ENCODE data around the gene ELMOD1. TPM values are rescaled to one million over a fixed set of nuclear protein-coding genes. Genes with fewer than 3 reads are reported as not detected.

Gene ELMOD1
- total RNA-seq, 2 experiments from 2014 or later, result not detected

- H3K9me3 Mint-ChIP-seq, result no peaks in the 10 kb centered on the region
- H3K4me1 Mint-ChIP-seq (ENCODE audit: low read depth), result no peaks in the 10 kb centered on the region
- CTCF ChIA-PET, result interaction anchor here (0.7 kb wide), 1 partner anchor 42 kb away, joined by 3 read pairs; no protein-coding TSS in a partner anchor
- POLR2A ChIA-PET, result no interaction called here
- Histone ChIP-seq H3K4me3 (ENCODE audit: low read length) (no peak overlapping the region), H3K27me3 (ENCODE audit: control insufficient read depth in 1 of 2, insufficient read depth in 2 of 2, low read length in 2 of 2) (peaks cover 23 to 39% of the 10 kb centered on the region in 2 experiments), H3K36me3 (ENCODE audit: insufficient read depth, low read length) (no peaks in the 10 kb centered on the region), H3K27ac (ENCODE audit: low read depth in 1 of 2, low read length in 2 of 2) (no peak overlapping the region), H3K9me3 (ENCODE audit: control insufficient read depth in 1 of 2, insufficient read depth in 1 of 2, low read length in 2 of 2) (no peaks in the 10 kb centered on the region), H3K4me1 (ENCODE audit: insufficient read depth, low read length) (no peaks in the 10 kb centered on the region)
- TF ChIP-seq, protein P1, sequence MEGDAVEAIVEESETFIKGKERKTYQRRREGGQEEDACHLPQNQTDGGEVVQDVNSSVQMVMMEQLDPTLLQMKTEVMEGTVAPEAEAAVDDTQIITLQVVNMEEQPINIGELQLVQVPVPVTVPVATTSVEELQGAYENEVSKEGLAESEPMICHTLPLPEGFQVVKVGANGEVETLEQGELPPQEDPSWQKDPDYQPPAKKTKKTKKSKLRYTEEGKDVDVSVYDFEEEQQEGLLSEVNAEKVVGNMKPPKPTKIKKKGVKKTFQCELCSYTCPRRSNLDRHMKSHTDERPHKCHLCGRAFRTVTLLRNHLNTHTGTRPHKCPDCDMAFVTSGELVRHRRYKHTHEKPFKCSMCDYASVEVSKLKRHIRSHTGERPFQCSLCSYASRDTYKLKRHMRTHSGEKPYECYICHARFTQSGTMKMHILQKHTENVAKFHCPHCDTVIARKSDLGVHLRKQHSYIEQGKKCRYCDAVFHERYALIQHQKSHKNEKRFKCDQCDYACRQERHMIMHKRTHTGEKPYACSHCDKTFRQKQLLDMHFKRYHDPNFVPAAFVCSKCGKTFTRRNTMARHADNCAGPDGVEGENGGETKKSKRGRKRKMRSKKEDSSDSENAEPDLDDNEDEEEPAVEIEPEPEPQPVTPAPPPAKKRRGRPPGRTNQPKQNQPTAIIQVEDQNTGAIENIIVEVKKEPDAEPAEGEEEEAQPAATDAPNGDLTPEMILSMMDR (IDR thresholded peaks at IDR 0.05), result no peak
- H3K27me3 Mint-ChIP-seq, result peaks cover 64% of the 10 kb centered on the region
- DNase-seq, result no peak
- no peak overlapping the region for H3K4me3 Mint-ChIP-seq
- ATAC-seq (ENCODE audit: poor library complexity), result no peak
- no peaks in the 10 kb centered on the region for H3K36me3 Mint-ChIP-seq (ENCODE audit: low read depth)
- intact Hi-C loops (cut with DNase I, micrococcal nuclease), result no loop called here
- no peak overlapping the region for H3K27ac Mint-ChIP-seq
Measured at GRCh38 chr11:107605061-107606006, 14.4 kb downstream of the ELMOD1 start.

- H3K9me3 Mint-ChIP-seq, result no peaks in the 10 kb centered on the region
- H3K27me3 ChIP-seq (ENCODE audit: control insufficient read depth in 1 of 2, insufficient read depth in 2 of 2, low read length in 2 of 2), result peaks cover 25 to 39% of the 10 kb centered on the region in 2 experiments
- no peaks in the 10 kb centered on the region for H3K4me1 Mint-ChIP-seq (ENCODE audit: low read depth)
- H3K27me3 Mint-ChIP-seq, result peaks cover 62% of the 10 kb centered on the region
- POLR2A ChIA-PET, result no interaction called here
- ATAC-seq (ENCODE audit: poor library complexity) (no peak), DNase-seq (peak in 1 of 14 experiments; percentile 11)
- TF ChIP-seq, protein P1 (IDR thresholded peaks at IDR 0.05), result no peak
- H3K4me1 ChIP-seq (ENCODE audit: insufficient read depth, low read length), result no peaks in the 10 kb centered on the region
- H3K4me3 Mint-ChIP-seq, result no peak overlapping the region
- no peaks in the 10 kb centered on the region for H3K36me3 Mint-ChIP-seq (ENCODE audit: low read depth)
- no peaks in the 10 kb centered on the region for H3K36me3 ChIP-seq (ENCODE audit: insufficient read depth, low read length)
- H3K27ac Mint-ChIP-seq, result no peak overlapping the region
- no peak overlapping the region for H3K27ac ChIP-seq (ENCODE audit: low read depth in 1 of 2, low read length in 2 of 2)
- no peaks in the 10 kb centered on the region for H3K9me3 ChIP-seq (ENCODE audit: control insufficient read depth in 1 of 2, insufficient read depth in 1 of 2, low read length in 2 of 2)
- H3K4me3 ChIP-seq (ENCODE audit: low read length), result no peak overlapping the region
- intact Hi-C loops (cut with DNase I, micrococcal nuclease), result no loop called here
- CTCF ChIA-PET, result no interaction called here
Measured at GRCh38 chr11:107606141-107606540, 15.2 kb downstream of the ELMOD1 start.

GRCh38 chr11:107608809-107609208, 17.9 kb downstream of the ELMOD1 start:
- TF ChIP-seq, protein P1 (IDR thresholded peaks at IDR 0.05), result no peak
- Mint-ChIP-seq H3K27ac (no peak overlapping the region), H3K4me3 (no peak overlapping the region), H3K4me1 (ENCODE audit: low read depth) (no peaks in the 10 kb centered on the region), H3K27me3 (peaks cover 47% of the 10 kb centered on the region), H3K36me3 (ENCODE audit: low read depth) (no peaks in the 10 kb centered on the region), H3K9me3 (no peaks in the 10 kb centered on the region)
- ChIA-PET CTCF (interaction anchor here (0.6 to 1.3 kb wide), 3 partner anchors 8 to 160 kb away, joined by 3 read pairs; no protein-coding TSS in a partner anchor), POLR2A (no interaction called here)
- Histone ChIP-seq H3K27me3 (ENCODE audit: control insufficient read depth in 1 of 2, insufficient read depth in 2 of 2, low read length in 2 of 2) (peaks cover 17 to 24% of the 10 kb centered on the region in 2 experiments), H3K36me3 (ENCODE audit: insufficient read depth, low read length) (no peaks in the 10 kb centered on the region), H3K27ac (ENCODE audit: low read depth in 1 of 2, low read length in 2 of 2) (no peak overlapping the region), H3K4me1 (ENCODE audit: insufficient read depth, low read length) (no peaks in the 10 kb centered on the region), H3K9me3 (ENCODE audit: control insufficient read depth in 1 of 2, insufficient read depth in 1 of 2, low read length in 2 of 2) (no peaks in the 10 kb centered on the region), H3K4me3 (ENCODE audit: low read length) (no peak overlapping the region)
- DNase-seq (no peak), ATAC-seq (ENCODE audit: poor library complexity) (no peak)
- intact Hi-C loops (cut with DNase I, micrococcal nuclease), result no loop called here

All from CD4-positive, alpha-beta T cell (primary cell).